Heart right ventricle (tissue), 16 donors: ENCODE results near the gene CLCN4. TPM values are rescaled to one million over a fixed set of nuclear protein-coding genes. Genes with fewer than 3 reads are reported as not detected.

Experiments
- ATAC-seq, 8 donors: fragments of 200-7000 bp; cut with Tn5 transposase; one replicate each; pipeline ENCODE4 v1.9.1; 2020; ENCODE audit warnings: mild to moderate bottlenecking in 8 of 8, moderate library complexity in 8 of 8, moderate number of reproducible peaks in 1 of 8
- DNase-seq, 2 donors: peaks; one replicate each; pipeline ENCODE4 v3.0.0-alpha.2; 2020
- H3K27ac ChIP-seq, 10 donors: fragments of 200-600 bp; sonication (generic) in 2 of 10; one replicate each; pipeline versions ENCODE4 v1.5.0 to v1.8.0; 2020 to 2022; ENCODE audit warnings: mild to moderate bottlenecking in 3 of 10
- H3K27me3 ChIP-seq, 7 donors: fragments of 200-600 bp; one replicate each; pipeline ENCODE4 v1.8.0; 2021 to 2022; ENCODE audit warnings: mild to moderate bottlenecking in 2 of 7
- H3K36me3 ChIP-seq, 9 donors: fragments of 200-600 bp; sonication (generic) in 1 of 9; one replicate each; pipeline versions ENCODE4 v1.5.0 to v1.8.0; 2020 to 2022; ENCODE audit warnings: mild to moderate bottlenecking in 2 of 9
- H3K4me1 ChIP-seq, 9 donors: fragments of 200-600 bp; sonication (generic) in 1 of 9; one replicate each; pipeline versions ENCODE4 v1.5.0 to v1.8.0; 2020 to 2022; ENCODE audit warnings: mild to moderate bottlenecking in 4 of 9
- H3K4me3 ChIP-seq, 10 donors: fragments of 200-600 bp; sonication (generic) in 2 of 10; one replicate each; pipeline versions ENCODE4 v1.5.0 to v1.8.0; 2020 to 2022; ENCODE audit warnings: mild to moderate bottlenecking in 7 of 10, moderate library complexity in 2 of 10
- H3K9me3 ChIP-seq, 11 donors: fragments of 200-600 bp in 10 of 11; sonication (generic) in 2 of 11; one replicate each; pipeline versions ENCODE4 v1.5.0 to v1.8.0; 2013 to 2022; ENCODE audit warnings: mild to moderate bottlenecking in 2 of 11, control low read depth in 1 of 11, moderate library complexity in 1 of 11
- WGBS, 2 donors: extraction: QIAGEN DNeasy Blood & Tissue Kit; methylation state at CpG; one replicate each; pipeline ENCODE4 v1.1.7; 2013; ENCODE audit warnings: inconsistent platforms in 1 of 2; 5-methylcytosine and 5-hydroxymethylcytosine counted together
- intact Hi-C, 10 donors: fragments of 100-400 bp; cut with DNase I; formaldehyde crosslinking; loops; one replicate each; pipeline versions ENCODE4 v1.11.1 to v1.14.2; 2022
- polyA plus RNA-seq, 2 donors: library from polyadenylated mRNA; stranded (reverse); fragments of 200-250 nt; gene quantifications; one replicate each; pipeline ENCODE4 v1.2.3, GENCODE V29; 2013
- total RNA-seq, 10 donors: library from RNA; stranded (reverse); fragmentation: NEBNext Ultra II Directional in 3 of 10; extraction: Animal tissue kit (Norgen Biotek cat#: 25700) in 3 of 10; gene quantifications; one replicate each; pipeline versions ENCODE4 v1.2.1 to v1.2.4, GENCODE V29; 2021 to 2023
- TF ChIP-seq, protein P1 (sequence below), 9 donors: fragments of 200-600 bp; sonication (generic) in 2 of 9; IDR thresholded peaks; one replicate each; pipeline versions ENCODE4 v1.5.0 to v1.8.0; 2021 to 2022; ENCODE audit warnings: antibody characterized with exemption in 9 of 9, mild to moderate bottlenecking in 5 of 9, moderate library complexity in 1 of 9
- donor health status: Arrhythmogenic right ventricular cardiomyopathy.
- donor health status: ischemic (EF 13 %, LVEDD 7.1; RV severe dilation, severe dysfunction).
- donor health status: healthy with polysubstance abuse.
- donor health status: DM: no; HTN: yes; CAD: no.
- donor health status: DM: no; HTN: no; CAD: no.
- donor health status: ischemic (EF 25% LVEDD 6.9; RV normal size, moderate dysfunction).
- donor health status: ischemic (EF 25% LVEDD 5.7; RV mildly dilated, moderate dysfunction).
- donor health status: healthy.
- donor health status: DM: yes; HTN: yes; CAD: no.
- donor health status: Ischemic cardiomyopathy.
- donor health status: ischemic (EF 35%, LVEDD 5.7; RV mildly dilated, moderate dysfunction).
- donor health status: nonischemic (EF 11% LVEDD 7.7; RV severe dilation, severe dysfunction).
- donor health status: DM: yes; HTN: yes; CAD: no.
- donor health status: PGD.
- donor health status: ischemic (EF 29% LVEDD 5.4; RV normal size, mild dysfunction).
- donor health status: nonischemic (EF 23%, LVEDD 6.1; RV moderate dilation, normal function).

The CLCN4 gene
- total and polyA plus RNA-seq, 12 donors: 4.0 to 44.9 (median 32.0) TPM

DNA sequence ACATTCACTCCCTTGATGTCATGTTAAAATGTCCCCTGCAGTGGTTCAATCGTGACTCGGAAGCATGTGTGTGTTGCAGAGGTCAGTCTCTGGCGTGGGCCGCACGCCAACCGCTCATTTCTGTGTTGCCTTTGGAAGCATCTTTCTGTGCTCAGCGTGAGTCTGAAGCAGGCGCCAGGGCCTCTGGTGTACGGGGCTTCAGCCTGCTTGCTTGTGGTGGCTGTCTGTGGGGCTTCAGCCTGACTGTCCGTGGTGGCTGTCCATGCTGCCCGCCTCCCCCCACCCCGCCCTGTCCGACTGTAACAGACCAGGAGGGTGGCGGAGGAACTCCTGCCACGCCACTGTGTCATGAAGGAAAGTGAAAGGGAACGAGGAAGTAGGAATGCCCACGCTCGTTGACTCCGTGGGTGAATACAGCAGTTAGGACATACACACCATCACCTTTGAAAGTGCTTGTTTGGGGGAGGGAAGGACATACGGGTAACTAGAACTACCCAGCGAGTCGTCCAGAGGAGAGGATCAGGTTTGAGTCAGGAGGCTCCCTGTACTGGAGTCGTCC lies 14.7 kb upstream of the CLCN4 start:
- Histone ChIP-seq H3K9me3 (no peaks in the 10 kb centered on the region), H3K36me3 (peaks cover 0 to 74% (median 5%) of the 10 kb centered on the region in 9 donors), H3K4me1 (no peaks in the 10 kb centered on the region), H3K27ac (no peak overlapping the region), H3K4me3 (no peak overlapping the region), H3K27me3 (no peaks in the 10 kb centered on the region)
- WGBS, 2 donors: 91 to 95% methylated on average over 23 of the region's 23 CpGs
- ATAC-seq: no peak
- intact Hi-C loops: no loop called here
- DNase-seq: no peak
- TF ChIP-seq, protein P1, sequence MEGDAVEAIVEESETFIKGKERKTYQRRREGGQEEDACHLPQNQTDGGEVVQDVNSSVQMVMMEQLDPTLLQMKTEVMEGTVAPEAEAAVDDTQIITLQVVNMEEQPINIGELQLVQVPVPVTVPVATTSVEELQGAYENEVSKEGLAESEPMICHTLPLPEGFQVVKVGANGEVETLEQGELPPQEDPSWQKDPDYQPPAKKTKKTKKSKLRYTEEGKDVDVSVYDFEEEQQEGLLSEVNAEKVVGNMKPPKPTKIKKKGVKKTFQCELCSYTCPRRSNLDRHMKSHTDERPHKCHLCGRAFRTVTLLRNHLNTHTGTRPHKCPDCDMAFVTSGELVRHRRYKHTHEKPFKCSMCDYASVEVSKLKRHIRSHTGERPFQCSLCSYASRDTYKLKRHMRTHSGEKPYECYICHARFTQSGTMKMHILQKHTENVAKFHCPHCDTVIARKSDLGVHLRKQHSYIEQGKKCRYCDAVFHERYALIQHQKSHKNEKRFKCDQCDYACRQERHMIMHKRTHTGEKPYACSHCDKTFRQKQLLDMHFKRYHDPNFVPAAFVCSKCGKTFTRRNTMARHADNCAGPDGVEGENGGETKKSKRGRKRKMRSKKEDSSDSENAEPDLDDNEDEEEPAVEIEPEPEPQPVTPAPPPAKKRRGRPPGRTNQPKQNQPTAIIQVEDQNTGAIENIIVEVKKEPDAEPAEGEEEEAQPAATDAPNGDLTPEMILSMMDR (IDR thresholded peaks at IDR 0.05): no peak

DNA sequence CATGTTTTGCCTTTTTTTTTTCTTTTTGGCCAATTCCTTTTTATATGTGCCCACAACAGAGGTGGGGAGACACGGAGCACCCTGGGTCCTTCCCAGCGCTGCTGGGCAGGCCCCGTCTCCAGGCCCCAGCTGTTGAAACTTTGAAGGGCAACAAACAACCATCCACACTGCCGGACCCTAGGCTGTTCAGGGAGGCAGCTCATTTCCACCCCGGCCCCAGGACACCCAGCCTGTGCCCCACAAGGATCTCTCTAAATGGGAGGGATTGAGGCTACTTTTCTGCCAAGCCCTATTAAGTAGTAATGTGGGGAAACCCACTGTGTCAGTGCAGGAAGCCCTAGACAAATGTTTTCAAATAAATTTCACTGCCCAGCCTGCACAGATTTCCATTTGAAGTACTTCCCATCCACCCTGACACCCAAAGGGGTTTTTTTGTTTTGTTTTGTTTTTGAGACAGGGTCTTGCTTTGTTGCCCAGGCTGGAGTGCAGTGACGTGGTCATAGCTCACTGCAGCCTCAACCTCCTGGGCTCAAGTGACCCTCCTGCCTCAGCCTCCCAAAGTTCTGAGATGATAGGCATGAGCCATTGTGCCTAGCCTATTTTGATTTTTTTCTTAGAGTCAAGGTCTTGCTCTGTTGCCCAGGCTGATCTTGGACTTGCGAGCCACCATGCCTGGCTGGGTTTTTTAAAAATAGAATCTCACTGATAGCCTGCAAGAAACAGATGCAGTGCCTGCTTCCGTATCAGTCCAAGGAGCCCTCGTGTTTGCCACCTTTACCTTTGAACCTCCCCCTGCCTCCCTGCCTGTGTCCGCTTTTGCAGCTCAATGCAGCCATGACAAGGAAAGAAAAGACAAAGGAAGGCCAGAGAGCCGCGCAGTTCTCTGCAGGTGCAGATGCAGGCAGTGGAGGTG lies 13.4 kb upstream of the CLCN4 start:
- Histone ChIP-seq H3K4me3 (no peak overlapping the region), H3K9me3 (no peaks in the 10 kb centered on the region), H3K36me3 (peaks cover 0 to 63% (median 5%) of the 10 kb centered on the region in 9 donors), H3K27ac (no peak overlapping the region), H3K4me1 (no peaks in the 10 kb centered on the region), H3K27me3 (no peaks in the 10 kb centered on the region)
- DNase-seq (no peak), ATAC-seq (no peak)
- 87% methylated on average over 12 of the region's 12 CpGs for WGBS, 2 donors
- intact Hi-C loops: no loop called here
- TF ChIP-seq, protein P1 (IDR thresholded peaks at IDR 0.05): no peak

DNA sequence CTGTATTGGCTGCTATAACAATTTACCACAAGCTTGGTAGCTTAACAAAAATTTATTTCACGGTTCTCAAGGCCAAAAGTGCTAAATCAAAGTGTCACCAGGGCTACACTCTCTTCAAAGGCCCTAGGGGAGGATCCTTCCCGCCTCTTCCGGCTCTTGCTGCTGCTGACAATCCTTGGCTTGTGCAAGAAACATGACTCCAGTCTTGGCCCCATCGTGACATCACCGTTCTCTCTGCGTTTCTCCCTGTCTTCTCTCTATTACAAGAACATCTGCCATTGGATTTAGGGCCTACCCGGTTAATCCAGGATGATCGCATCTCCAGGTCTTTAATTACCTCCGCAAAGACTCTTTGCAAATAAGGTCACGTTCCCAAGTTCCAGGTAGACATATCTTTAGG lies 10.4 kb upstream of the CLCN4 start:
- Histone ChIP-seq H3K27ac (no peak overlapping the region), H3K9me3 (no peaks in the 10 kb centered on the region), H3K4me1 (no peaks in the 10 kb centered on the region), H3K27me3 (no peaks in the 10 kb centered on the region), H3K4me3 (no peak overlapping the region), H3K36me3 (peaks cover 0 to 33% (median 5%) of the 10 kb centered on the region in 9 donors)
- 90 to 95% methylated on average over 10 of the region's 10 CpGs for WGBS, 2 donors
- ATAC-seq (no peak), DNase-seq (no peak)
- intact Hi-C loops: no loop called here
- TF ChIP-seq, protein P1 (IDR thresholded peaks at IDR 0.05): no peak

DNA sequence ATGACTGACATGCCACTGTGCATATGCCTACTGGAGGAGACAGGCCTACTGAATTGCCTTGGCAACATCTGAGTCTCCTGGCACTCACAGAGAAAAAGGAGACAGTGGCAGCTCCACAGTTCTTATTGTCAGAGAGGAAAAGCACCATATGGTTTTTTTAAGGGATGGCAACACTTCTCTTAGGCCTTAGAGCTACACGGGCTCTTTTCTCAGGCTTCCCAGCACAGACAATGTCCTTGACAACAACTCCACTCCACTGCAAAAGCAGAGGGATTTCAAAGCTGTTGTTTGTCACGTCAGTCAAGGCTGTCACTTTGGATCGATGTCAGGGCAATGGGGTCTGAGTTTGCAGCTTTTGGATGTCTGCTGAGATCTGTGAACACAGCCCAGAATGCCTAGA lies 4.7 kb upstream of the CLCN4 start:
- TF ChIP-seq, protein P1 (IDR thresholded peaks at IDR 0.05): no peak
- Histone ChIP-seq H3K4me1 (peaks cover 0 to 4% (median 0%) of the 10 kb centered on the region in 9 donors), H3K4me3 (no peak overlapping the region), H3K9me3 (no peaks in the 10 kb centered on the region), H3K36me3 (no peaks in the 10 kb centered on the region), H3K27ac (no peak overlapping the region), H3K27me3 (peaks cover 0 to 55% (median 0%) of the 10 kb centered on the region in 7 donors)
- no peak for ATAC-seq
- DNase-seq: no peak
- 50 to 59% methylated on average over 3 of the region's 3 CpGs for WGBS, 2 donors
- intact Hi-C loops: no loop called here
